GOT3 (cell line): ENCODE data around the gene TMPRSS7.

Experiments
- DNase-seq: peaks from one replicate; lab custom pipeline; 2025; ENCODE audit warnings: mixed read lengths; lab: John Stamatoyannopoulos, UW

TMPRSS7 gene

DNA sequence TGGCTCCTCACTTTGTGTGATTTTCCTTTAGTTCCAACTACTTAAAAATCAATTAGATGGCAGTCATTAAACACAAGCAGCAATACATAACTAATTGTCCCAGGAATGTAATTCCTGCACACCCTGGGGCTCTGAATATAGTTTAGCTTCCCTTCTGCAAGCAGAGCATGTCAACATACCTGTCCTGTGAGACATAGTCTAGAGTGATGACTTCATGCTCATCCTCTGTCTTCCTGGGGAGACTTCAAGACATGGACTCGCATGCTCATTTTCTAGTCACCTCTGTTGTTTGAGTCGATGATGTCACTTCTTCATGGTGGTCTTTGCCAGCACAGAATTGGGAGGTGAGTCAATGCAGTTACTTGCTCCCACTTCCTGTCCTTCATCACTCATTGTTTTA lies 67.4 kb downstream of the TMPRSS7 start:
- DNase-seq = no peak

DNA sequence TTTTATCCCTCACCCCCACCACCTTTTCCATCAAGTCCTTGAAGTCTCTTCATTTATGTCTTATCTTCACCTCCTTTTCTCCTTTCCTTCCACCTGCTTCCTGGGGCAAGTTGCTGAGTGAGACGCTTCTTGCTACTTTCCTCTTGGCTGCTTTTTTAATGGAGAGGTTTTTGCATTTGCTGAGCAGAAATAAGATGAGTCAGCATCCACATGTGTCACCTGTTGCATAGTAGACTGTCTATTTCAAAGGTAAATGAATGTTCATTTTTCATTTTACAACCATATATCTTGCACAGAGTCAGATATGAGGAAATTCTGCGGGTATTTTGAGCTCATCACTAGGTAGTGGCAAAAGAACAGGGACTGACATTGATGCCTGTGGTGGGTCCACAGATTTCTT lies 70.2 kb downstream of the TMPRSS7 start:
- no peak for DNase-seq

DNA sequence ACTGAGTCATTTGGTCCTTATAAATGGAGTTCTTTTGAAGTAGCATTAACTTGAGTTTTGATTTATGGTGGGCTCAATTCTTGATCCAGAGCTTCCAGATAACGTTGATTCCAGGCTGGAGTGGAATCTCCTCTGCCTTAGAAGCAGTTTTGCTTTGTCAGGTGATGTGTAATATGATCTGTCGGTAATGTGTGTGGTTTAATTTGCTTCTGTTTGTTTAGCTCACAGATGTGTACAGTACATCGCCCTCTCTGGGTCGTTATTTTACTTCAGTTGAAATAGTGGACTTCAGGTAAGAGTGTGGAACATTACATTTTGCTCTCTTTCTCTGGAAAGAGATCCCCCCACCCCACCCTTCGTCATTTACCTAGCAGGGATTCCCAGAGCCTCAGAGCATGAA lies 74.8 kb downstream of the TMPRSS7 start:
- DNase-seq = no peak

DNA sequence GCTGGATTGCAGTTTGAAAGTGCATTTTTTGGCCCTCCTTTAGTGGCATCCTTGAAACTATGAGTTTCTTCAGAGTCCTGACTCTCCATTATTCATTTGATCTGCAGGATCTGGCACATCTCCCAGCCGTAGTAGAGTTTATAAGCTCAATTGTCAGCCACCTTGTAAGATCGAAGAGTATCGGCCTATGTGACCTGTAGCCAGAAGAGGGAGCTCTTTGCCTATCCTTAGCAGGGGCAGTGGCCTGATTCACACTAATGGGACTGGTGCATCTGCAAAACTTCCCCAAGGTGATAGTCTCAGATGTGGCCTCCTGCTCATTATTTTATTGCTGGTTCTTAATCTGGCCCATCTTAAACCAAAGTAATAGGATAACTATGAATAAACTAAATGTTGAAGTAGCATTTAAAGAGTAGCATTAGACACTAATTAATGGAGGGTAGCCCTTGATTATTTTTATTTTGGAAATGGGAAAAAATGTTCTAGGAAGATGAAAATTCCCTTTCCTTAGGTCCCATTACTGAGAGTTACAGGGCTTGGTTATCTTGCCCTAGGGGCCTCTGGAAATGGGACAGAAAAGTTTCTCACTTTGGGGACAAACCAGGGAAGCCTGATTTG lies 77.4 kb downstream of the TMPRSS7 start:
- no peak for DNase-seq

- DNase-seq = no peak
These were observed 80.1 kb downstream of the TMPRSS7 start for GRCh38 chr3:112114576-112115160.

DNA sequence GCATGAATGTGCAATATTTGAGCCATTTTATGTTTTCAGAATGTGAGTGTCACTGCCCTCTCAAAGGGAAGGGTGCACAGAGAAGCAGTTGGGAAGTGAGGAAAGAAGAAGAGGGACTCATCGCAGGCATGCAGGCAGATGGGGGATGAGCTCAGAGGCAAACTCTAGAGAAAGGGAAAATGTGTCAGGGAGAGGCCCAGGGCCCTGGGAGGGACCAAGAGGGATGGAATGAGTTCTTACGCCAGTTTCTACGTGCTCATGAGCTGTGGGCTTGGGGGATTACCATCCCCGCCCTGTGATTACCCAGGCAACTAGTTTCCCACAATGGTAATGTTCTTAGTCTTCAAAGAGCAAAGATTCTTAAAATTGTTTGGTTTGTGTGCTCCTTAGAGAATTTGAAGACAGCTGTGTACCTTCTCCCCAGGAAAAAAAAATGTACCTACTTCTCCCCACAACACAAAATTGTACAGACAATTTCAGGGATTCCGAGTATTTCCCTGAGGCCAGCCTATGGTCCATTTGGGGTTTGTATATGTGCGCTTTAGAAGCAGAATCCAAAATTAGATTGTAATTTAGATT lies 80.7 kb downstream of the TMPRSS7 start:
- DNase-seq = no peak

- no peak for DNase-seq
These were observed 81.4 kb downstream of the TMPRSS7 start for GRCh38 chr3:112115806-112116383.

DNA sequence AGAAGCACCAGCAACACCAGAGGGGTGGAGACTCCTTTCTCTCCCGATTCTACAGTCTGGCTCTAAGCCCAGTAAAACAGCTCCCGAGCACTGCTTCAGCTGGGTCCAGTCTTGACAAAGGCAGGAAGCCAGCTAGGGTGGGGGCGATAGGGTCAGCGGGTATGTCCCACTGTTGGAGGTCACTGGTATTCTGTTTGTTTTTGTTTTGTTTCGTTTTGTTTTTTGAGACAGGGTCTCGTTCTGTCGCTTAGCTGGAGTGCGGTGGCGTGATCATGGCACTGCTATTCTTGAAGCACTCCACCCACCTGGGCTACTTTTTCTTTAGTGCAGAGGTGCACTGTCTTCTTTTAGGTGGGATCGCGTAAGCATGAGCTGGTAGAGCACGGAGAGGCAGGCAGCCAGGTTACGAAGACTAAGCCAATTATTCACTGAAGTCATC lies 82.2 kb downstream of the TMPRSS7 start:
- DNase-seq = no peak

- no peak for DNase-seq
These were observed 82.9 kb downstream of the TMPRSS7 start for GRCh38 chr3:112117415-112117814.

DNA sequence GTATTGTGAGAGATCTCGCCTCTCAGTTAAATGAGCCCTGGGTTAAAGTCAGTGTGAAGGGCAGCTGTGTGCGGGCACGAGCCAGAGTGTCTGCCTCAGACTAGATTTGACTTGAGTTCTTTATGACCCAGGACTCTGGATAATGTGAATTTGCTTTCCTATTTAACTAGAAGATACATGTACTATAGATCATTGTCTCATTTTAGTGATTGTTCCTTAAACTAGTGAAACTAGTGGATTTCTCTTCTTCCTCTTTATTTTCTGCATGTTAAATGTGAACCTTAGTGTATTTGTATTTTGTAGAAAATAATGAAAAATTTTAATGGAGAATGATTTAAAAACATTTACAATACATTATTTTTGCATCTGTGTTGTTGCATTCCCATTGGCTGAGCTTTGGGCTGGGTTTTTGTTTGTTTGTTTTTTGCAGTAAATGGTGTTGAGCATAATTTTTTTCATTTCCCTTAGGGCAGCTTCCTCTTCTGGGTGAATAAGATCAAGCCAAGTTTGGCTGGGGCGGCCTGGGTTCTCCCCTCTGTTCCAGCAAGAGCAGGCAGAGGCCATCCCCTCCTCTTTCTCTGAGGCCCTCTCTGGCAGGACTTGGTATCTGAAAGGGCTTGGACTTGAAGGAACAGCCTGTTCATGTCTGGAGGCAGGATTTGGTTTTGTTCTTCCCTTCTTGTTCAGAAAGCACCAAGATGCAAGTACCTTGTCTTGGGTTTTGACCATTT lies 83.5 kb downstream of the TMPRSS7 start:
- no peak for DNase-seq

- no peak for DNase-seq
These were observed 85.7 kb downstream of the TMPRSS7 start for GRCh38 chr3:112119962-112120836.

- no peak for DNase-seq
These were observed 87.3 kb downstream of the TMPRSS7 start for GRCh38 chr3:112121577-112122547.

- DNase-seq = no peak
These were observed 88.3 kb downstream of the TMPRSS7 start for GRCh38 chr3:112122870-112123269.

DNA sequence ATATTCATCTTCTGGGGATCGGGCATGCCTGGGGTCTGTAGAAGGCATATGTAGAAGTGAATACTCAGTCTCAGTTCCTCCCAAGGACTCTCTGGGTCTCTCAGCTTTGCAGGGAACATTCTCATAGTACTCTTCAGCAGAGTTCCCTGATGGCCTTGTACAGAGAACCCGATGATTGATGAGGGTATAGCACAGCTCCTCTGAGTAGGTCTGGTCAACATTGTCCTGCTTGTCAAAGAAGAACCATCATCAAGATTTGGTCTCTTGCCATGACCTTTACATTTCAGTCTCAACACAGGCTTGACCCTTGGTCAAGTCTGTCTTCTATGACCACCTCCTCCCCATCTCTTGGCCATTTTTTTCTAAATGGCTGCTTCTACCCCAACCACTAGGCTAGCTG lies 89.0 kb downstream of the TMPRSS7 start:
- DNase-seq = no peak

- DNase-seq = no peak
These were observed 90.5 kb downstream of the TMPRSS7 start for GRCh38 chr3:112124907-112125607.

DNA sequence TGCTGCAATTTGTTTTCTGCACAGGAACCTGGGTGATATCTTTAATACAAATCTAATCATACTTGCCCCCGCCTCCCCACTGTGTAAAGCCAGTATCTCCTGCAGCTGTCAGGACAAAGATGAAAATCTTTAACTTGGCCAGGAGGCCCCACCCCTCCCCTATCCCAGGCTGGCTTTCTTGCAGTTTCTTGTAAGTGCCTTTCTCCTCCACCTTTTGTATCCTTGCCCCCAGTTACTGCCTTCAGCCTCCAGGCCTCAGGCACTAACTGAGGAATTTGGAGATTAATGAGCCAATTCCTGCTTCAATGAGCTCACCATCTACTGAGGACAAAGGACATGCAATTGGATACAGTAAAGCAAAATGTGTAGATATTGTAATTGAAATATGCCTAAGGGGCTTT lies 92.0 kb downstream of the TMPRSS7 start:
- no peak for DNase-seq

DNA sequence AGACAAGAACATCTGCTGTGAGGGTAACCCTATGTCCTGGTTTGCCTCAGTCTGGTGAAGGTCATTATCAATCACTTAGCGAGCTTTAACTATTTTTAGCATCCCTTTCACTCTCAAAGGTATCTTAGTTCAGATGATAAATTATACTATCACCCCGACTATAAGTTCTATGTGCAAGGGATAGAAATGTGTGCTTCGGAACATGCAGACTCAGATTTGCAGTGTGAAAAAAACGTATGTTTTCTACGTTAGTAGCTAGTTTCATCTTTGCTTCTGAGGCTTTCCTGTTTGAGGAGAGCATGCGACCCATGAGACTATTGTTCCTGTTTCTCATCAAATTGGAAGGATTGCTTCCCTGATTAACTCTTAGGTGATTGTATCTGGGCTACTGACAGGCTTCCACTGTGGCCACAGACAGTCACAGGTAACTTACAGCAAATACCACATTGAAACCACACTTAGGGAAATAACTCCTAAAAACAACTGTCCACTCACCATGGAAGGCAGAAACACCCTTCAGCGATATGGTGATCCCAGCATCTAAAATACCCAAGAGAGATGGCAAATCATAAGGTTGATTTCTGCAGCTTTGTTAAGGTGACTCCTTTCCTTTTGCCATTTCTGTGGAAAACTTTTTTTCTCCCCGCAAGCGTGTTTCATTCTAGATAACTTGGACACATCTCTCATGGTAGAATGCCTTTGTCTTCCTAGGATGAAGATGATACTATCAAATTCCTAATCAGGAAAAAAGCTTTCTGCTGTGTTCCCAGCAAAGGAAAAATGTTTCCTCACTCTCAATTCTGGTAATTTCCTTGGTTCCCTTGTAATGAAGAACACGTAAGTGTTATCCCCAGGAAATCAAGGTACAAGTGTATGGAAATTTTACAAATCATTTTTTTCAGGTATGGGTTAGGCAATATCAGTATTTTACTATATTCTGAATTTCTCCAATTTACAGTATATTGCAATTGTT lies 93.3 kb downstream of the TMPRSS7 start:
- no peak for DNase-seq

DNA sequence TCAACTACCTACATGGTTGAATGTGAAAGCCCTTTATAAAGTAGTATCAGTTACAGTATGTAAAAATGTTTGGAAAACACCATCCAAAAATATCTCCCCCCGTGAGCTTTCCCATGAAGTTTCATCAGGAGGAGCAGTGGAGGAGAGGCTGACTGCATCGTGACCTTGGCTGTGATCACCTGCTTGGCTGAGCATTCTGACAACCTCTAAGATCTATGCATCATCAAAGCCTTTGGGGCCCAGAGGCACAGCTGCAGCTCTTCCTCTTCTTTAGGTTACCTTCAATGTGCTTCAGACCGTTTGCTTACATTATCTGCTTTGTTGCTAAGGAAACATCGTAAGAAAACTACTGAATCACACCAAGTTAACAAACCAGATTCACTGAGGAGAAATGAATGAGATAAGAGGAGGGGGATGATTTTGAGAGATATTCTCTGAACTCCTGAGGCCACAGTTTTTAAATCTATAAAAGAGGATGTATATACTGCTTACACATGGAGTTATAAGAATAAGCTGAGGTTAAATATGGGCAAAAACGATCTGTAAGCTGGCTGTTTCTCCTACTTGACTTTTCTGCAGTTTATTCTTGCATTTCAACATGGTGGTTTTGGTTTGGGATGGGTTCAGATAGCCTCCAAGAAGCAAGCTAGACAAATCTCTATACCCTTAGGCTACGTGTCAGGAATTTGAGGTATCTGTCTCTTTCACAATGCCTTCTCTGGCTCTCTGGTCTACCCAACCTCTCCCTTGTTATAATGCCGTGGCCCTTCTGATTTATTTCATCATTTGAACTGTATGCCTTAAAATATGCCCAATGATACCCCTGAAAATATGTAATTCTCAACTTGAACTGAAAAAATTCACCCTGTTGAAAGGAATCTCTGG lies 94.5 kb downstream of the TMPRSS7 start:
- no peak for DNase-seq
